Measurements from ENCODE around the gene ANKRD60.
A peak's percentile ranks its signal among the peaks of the same experiment; 100 is the strongest.

The ANKRD60 gene

DNA sequence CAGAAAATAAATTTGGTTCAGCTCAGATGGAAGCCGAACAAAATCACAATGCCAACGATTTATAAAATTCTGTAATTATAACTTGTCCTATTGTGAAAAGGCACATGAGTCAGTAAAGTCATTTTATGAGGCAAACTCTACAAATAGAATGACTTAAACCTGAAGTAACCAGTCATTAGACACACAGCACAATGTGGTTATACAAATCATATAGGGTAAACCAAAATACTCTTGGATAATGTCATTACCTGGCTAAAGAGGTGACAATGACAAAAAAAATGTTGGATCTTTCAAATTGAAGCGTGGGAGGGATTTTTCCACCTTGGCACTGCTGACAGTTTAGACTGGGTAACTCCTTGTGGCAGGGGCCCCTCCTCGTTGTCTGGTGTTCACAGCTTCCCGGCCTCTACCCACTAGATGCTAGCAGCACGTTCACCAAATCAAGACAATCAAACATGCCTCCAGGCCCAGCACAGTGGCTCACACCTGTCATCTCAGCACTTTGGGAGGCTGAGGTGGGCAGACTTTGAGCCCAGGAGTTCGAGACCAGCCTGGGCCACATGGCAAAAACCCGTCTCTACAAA, 5.0 kb downstream of the ANKRD60 start:
- DNase-seq (ENCODE audit: low spot score) = no peak

DNA sequence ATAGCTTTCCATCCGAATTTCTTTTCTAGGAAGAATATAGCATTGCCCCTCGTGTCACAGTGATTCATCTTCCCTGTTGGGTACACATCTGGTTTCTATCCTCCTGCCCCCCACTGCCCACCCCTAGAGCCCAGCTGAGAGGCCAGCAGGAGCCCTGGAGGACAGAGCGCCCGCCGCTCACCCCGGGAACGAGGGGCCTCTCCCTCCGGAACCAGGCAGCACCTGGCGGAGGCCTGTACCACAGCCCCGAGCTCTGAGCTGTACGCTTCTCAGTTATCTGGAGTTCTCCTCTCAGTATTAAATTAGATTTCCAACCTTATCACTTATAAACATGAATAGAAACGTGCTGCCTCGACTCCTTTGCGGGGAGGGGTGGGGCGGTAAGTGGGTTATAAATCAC, 6.0 kb downstream of the ANKRD60 start:
- DNase-seq (ENCODE audit: low spot score) = no peak

GRCh38 chr20:58219342-58219700, 9.1 kb downstream of the ANKRD60 start:
- DNase-seq (ENCODE audit: low spot score) = peak; percentile 72

DNA sequence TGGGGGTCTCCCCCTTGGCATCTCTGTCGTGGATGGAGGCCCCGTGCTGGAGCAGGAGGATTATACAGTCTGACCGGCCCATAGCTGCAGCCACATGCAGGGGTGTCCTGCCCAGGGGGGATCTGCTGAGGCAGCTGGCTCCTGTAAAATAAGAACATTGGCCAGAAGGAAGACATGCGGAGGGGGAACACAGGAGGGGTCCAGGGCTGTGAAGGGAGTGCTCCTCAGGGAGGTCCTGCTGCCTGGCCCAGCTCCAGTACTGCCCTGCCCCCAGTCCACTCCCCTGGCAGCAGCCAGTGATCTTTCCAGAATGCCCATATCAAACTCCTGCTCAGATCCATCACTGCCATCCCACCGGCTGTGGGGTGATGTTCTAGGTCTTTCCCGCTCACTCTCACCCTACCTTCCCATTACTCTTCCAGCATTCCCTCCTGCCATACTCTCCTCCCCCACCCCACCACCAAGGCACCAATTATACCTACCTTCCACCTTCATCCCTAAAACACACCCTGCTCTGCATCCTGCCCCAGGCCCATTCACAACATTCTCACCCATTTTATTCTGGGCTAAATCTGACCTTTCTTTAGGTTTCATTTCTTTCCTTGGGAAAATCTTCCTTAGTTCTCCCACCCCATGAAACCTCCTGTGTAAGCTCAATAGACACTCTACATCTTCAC, 9.7 kb downstream of the ANKRD60 start:
- DNase-seq (ENCODE audit: low spot score) = no peak

GRCh38 chr20:58216334-58216733, 12.1 kb downstream of the ANKRD60 start:
- DNase-seq (ENCODE audit: low spot score) = no peak

DNA sequence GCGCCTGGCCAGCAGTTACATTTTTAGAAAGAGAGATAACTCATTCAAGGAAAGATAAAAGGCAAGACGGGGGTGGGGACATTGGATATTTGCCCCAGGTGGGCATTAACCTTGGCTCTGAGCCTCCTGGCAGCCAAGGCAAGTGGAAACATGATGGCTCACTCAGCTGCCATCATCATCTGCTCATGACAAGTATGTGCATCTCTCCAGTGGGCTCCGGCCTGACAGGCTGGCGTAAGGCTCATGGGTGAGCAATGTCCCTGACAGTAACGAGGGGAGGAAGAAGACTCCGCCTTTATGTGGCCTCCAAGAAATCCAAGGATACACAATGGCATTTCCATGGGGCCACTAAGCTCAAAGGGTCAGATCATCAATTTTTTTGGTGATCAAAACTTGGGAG, 13.3 kb downstream of the ANKRD60 start:
- no peak for DNase-seq (ENCODE audit: low spot score)

DNA sequence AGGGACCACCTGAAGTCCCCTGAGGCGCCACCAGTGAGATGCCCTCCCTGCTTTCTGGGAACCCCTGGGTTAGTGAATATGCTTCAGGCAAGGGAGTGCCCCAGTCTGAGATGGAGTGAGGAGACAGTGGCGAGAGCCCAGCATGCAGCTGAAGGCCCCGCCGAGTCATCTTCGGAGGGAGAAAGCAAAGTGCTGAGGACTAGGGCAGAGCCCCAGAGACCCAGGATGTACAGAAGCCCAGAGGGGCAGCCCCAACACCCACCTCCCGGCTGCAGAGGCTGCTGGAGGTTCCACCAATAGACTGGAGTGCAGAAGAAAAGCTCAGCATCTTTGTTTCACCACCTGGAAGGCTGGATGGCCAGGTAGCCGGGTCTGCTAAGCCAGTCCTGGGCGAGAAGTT, 14.1 kb downstream of the ANKRD60 start:
- no peak for DNase-seq (ENCODE audit: low spot score)

- no peak for DNase-seq (ENCODE audit: low spot score)
Measured at GRCh38 chr20:58213716-58214115, 14.7 kb downstream of the ANKRD60 start.

DNA sequence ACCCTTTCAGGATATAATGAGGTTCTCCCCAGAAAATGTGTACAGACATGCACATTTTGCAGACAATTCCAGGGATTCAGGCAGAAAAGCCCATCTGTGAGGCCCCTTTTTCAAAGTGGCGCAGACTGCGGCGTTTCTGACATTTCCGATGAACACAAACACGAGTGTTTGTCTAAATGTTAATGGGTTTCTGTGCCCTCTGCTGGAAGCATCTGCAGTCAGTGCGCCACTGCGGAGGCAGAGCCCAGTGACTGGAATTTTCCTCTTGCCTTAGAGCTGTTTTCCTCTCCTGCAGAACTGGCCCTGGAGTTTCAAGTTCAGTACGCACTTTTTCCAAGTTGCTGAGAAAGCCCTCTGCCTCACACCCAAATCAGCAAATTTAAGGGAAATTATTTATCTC, 15.3 kb downstream of the ANKRD60 start:
- DNase-seq (ENCODE audit: low spot score) = peak; percentile 68

DNA sequence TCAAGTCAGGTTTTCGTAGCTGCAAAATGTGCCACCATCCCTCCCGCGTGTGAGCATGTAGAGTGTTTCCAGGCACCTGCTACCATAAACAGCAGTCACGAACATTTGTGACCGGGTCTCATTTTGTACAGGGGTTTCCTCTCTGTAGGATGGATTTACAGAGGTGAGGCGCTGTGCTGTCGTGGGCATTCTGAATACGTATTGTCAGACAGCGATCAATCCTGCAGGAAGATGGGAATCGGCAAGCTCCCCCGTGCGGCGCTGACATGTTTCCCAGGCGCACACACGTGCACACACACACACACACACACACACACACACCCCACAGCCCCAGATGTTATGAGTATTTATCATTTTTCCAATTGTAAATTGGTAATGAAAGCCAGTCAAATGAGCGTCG, 15.8 kb downstream of the ANKRD60 start:
- no peak for DNase-seq (ENCODE audit: low spot score)

- no peak for DNase-seq (ENCODE audit: low spot score)
Measured at GRCh38 chr20:58210398-58210747, 18.1 kb downstream of the ANKRD60 start.

GRCh38 chr20:58209652-58210397, 18.6 kb downstream of the ANKRD60 start:
- DNase-seq (ENCODE audit: low spot score) = peak; percentile 95

DNA sequence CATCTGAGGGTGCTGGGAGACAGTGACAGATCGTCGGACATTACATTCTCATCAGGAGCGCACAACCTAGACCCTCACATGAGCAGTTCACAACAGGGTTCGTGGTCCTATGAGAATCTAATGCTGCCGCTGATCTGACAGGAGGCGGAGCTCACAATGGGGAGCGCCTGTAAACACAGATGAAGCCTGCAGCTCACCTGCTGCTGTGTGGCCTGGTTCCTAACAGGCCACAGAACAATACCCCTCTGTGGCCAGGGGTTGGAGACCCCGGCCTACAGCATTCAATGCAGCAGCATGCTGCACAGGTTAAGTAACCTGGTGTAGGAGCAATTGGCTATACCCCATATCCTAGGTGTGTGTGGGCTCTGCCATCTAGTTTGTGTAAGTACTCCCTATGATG, 19.5 kb downstream of the ANKRD60 start:
- DNase-seq (ENCODE audit: low spot score) = no peak

DNA sequence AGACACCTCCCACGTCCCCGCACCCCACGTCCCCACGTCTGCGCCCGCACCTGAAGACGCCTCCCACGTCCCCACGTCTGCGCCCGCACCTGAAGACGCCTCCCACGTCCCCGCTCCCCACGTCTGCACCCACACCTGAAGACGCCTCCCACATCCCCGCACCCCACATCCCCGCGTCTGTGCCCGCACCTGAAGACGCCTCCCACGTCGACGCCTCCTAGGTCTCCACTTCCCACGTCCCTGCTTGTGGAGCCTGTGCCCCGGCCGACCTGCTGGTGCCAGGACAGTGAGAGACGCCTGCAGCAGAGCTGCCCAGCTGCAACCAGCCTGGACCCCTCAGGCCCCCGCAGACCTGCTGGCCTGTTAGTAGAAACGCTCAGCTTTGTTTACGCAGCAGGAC, 22.6 kb downstream of the ANKRD60 start:
- DNase-seq (ENCODE audit: low spot score) = no peak

GRCh38 chr20:58202044-58202443, 26.4 kb downstream of the ANKRD60 start:
- no peak for DNase-seq (ENCODE audit: low spot score)

GRCh38 chr20:58201616-58202015, 26.8 kb downstream of the ANKRD60 start:
- no peak for DNase-seq (ENCODE audit: low spot score)

DNA sequence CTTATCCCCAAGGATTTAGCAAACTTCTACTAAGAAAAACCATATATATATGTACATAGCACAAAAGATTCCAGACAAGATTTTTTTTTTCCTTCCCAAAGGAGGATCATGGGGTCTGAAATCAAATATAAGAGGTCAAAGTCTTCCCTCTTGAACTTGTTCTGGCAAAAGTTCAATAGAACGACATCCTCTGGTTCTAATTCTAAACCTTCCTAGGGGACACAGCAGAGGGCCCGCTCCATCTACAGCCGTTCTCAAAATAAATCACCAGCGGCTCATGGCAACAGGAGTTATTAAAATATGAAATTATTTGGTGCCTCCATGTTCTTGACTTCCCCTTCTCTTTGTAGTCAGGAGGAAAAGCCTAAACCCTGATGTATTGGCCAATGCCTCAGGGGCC, 29.0 kb downstream of the ANKRD60 start:
- no peak for DNase-seq (ENCODE audit: low spot score)

GRCh38 chr20:58198901-58199355, 29.5 kb downstream of the ANKRD60 start:
- no peak for DNase-seq (ENCODE audit: low spot score)

GRCh38 chr20:58198384-58198783, 30.1 kb downstream of the ANKRD60 start:
- DNase-seq (ENCODE audit: low spot score) = no peak

DNA sequence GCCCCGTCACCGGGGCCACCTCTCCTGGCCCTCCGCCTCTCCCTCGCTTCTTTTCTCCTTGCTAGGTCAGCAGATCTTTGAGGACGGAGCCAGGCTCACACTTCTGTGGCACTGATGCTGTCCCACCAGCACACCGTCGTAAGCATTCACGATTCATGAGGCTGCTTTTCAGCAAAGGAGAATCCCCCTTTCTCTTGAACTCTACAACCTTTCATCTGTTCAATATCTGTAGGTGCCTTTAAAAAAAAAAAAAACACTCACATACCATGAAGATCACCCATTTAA, 31.3 kb downstream of the ANKRD60 start:
- DNase-seq (ENCODE audit: low spot score) = no peak

GRCh38 chr20:58196402-58197184, 31.9 kb downstream of the ANKRD60 start:
- DNase-seq (ENCODE audit: low spot score) = no peak

- no peak for DNase-seq (ENCODE audit: low spot score)
Measured at GRCh38 chr20:58195047-58195446, 33.4 kb downstream of the ANKRD60 start.

Data from AG20443 (cell line).